Adrenal gland (tissue), 12 donors: ENCODE data around the gene SULT4A1. TPM values are rescaled to one million over a fixed set of nuclear protein-coding genes. Genes with fewer than 3 reads are reported as not detected.

Experiments used
- DNase-seq, 7 donors: peaks; one replicate each; pipeline ENCODE4 v3.0.0-alpha.2; 2019 to 2020
- H3K27ac ChIP-seq, 5 donors: fragments of 200-600 bp; sonication (generic) in 4 of 5; 1 replicate in 3 of 5; 2 replicates in 2 of 5; pipeline versions ENCODE4 v1.5.1 to v1.8.0; 2016 to 2020; ENCODE audit warnings: mild to moderate bottlenecking in 1 of 5
- H3K27me3 ChIP-seq: fragments of 200-600 bp; 2 replicates; pipeline ENCODE4 v1.8.0; 2021
- H3K36me3 ChIP-seq, 2 donors: fragments of 200-600 bp; replicated peaks in 1 of 2; 1 replicate in 1 of 2; 2 replicates in 1 of 2; pipeline versions ENCODE4 v1.5.1 to v1.8.0; 2018 to 2022
- H3K4me1 ChIP-seq, 2 donors: fragments of 200-600 bp; replicated peaks in 1 of 2; 1 replicate in 1 of 2; 2 replicates in 1 of 2; pipeline versions ENCODE4 v1.5.1 to v1.8.0; 2018 to 2021
- H3K4me3 ChIP-seq, 4 donors: fragments of 200-600 bp; sonication (generic) in 3 of 4; one replicate each; pipeline ENCODE4 v1.5.1; 2016 to 2018
- H3K9me3 ChIP-seq, 3 donors: fragments of 200-600 bp; sonication (generic) in 1 of 3; replicated peaks in 1 of 3; 1 replicate in 2 of 3; 2 replicates in 1 of 3; pipeline versions ENCODE4 v1.5.1 to v1.8.0; 2016 to 2021
- POLR2A ChIP-seq, 2 donors: fragments of 450-650 bp; IDR thresholded peaks; one replicate each; pipeline ENCODE4 v1.6.1; 2017; ENCODE audit warnings: antibody characterized with exemption in 2 of 2, mild to moderate bottlenecking in 2 of 2, moderate library complexity in 1 of 2
- WGBS, 4 donors: extraction: QIAGEN DNeasy Blood & Tissue Kit in 2 of 4; methylation state at CpG; one replicate each; pipeline versions ENCODE4 v1.1.5 to v1.1.7; 2013 to 2017; 5-methylcytosine and 5-hydroxymethylcytosine counted together
- intact Hi-C, 2 donors: fragments of 100-400 bp; cut with DNase I; formaldehyde crosslinking; loops; one replicate each; pipeline versions ENCODE4 v1.14.1 to v1.15.0; 2022 to 2023
- polyA plus RNA-seq, 3 donors: library from polyadenylated mRNA; stranded (reverse); fragments of 200-250 nt in 2 of 3; fragments of 350-450 nt in 1 of 3; fragmentation: Illumina TruSeq in 1 of 3; extraction: RNeasy Lipid Tissue Mini Kit (QIAGEN cat#74804) in 1 of 3; gene quantifications; one replicate each; pipeline ENCODE4 v1.2.3, GENCODE V29; 2013 to 2014
- total RNA-seq, 9 donors: library from RNA; depleted of rRNA in 4 of 9; stranded (reverse); fragments of >200 nt in 4 of 9; fragments of 120-200 nt in 1 of 9; fragmentation: NEBNext Ultra II Directional in 1 of 9; extraction: Animal tissue kit (Norgen Biotek cat#: 25700) in 1 of 9; gene quantifications; one replicate each; pipeline versions ENCODE4 v1.1.0 to v1.2.4, GENCODE V29; 2013 to 2023
- TF ChIP-seq, protein P1 (sequence below), 6 experiments: fragments of 450-650 bp in 4 of 6; fragments of 200-600 bp in 2 of 6; sonication (generic) in 1 of 6; IDR thresholded peaks; 1 replicate in 5 of 6; 2 replicates in 1 of 6; pipeline versions ENCODE4 v1.5.1 to v1.8.0; 2016 to 2021; ENCODE audit warnings: antibody characterized with exemption in 6 of 6, mild to moderate bottlenecking in 2 of 6, moderate library complexity in 1 of 6
- donor health status: healthy with polysubstance abuse.
- donor health status: Bipolar disorder and iron deficiency.
- donor health status: DM: yes; HTN: yes; CAD: no.
- donor health status: DM: no; HTN: no; CAD: no.
- donor health status: DM: no; HTN: no; CAD: no.
- donor health status: DM: yes; HTN: yes; CAD: no.

SULT4A1 gene
- total and polyA plus RNA-seq, 12 donors = 0.65 to 8.8 (median 2.8) TPM; not detected in 4

DNA sequence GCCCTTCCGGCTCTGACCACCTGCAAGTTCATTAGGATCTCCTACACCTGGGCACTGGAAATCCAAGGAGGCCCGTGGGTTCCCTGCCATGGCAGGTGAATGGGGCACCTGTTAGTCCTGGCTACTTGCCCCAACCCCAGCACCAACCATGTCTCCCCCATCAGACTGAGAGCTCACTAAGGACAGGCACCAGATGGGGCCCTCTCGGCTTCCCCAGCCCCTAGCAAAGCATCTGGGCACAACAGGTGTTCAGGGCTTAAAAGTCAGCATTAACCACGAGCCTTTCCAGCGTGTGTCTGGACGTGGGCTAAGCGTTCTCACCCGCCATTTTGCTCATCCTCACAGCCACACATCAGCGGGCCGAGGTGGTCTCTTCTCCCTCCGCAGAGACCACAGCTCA is 2.2 kb downstream of the SULT4A1 start:
- TF ChIP-seq, protein P1, sequence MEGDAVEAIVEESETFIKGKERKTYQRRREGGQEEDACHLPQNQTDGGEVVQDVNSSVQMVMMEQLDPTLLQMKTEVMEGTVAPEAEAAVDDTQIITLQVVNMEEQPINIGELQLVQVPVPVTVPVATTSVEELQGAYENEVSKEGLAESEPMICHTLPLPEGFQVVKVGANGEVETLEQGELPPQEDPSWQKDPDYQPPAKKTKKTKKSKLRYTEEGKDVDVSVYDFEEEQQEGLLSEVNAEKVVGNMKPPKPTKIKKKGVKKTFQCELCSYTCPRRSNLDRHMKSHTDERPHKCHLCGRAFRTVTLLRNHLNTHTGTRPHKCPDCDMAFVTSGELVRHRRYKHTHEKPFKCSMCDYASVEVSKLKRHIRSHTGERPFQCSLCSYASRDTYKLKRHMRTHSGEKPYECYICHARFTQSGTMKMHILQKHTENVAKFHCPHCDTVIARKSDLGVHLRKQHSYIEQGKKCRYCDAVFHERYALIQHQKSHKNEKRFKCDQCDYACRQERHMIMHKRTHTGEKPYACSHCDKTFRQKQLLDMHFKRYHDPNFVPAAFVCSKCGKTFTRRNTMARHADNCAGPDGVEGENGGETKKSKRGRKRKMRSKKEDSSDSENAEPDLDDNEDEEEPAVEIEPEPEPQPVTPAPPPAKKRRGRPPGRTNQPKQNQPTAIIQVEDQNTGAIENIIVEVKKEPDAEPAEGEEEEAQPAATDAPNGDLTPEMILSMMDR (IDR thresholded peaks at IDR 0.05) = no peak
- TF ChIP-seq POLR2A (IDR thresholded peaks at IDR 0.05) = no peak
- H3K4me3 ChIP-seq = no peak overlapping the region
- 79 to 87% (median 82%) methylated on average over 10 to 11 of the region's 11 CpGs for WGBS, 4 donors
- intact Hi-C loops = no loop called here
- no peak for DNase-seq
- peaks cover 13% of the 10 kb centered on the region for H3K27me3 ChIP-seq
- no peaks in the 10 kb centered on the region for H3K9me3 ChIP-seq
- H3K36me3 ChIP-seq = no peaks in the 10 kb centered on the region
- H3K27ac ChIP-seq = no peak overlapping the region
- H3K4me1 ChIP-seq = no peaks in the 10 kb centered on the region

DNA sequence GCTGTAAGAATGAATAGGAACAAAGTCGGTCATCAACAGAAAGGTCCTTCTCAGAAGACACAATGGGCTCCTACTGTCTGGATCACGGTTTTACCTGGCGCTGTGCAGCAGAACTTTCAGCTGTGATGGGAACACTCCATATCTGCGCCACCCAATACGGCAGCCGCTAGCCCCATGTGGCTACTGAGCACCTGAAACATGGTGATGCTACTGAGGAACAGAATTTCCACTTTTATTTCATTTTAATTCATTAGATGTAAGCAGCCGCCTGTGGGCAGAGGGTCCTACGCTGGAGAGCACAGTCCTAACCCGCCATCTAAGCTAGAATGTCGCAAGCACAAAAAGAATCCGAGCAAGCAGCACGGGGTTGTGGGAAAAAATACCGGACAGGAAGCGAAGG is 2.7 kb downstream of the SULT4A1 start:
- peak in 1 of 7 donors; percentile 3 for DNase-seq
- WGBS, 4 donors = 76 to 84% (median 80%) methylated on average over 14 of the region's 14 CpGs
- TF ChIP-seq POLR2A (IDR thresholded peaks at IDR 0.05) = no peak
- TF ChIP-seq, protein P1 (IDR thresholded peaks at IDR 0.05) = no peak
- Histone ChIP-seq H3K9me3 (no peaks in the 10 kb centered on the region), H3K27ac (no peak overlapping the region), H3K4me3 (no peak overlapping the region), H3K36me3 (no peaks in the 10 kb centered on the region), H3K27me3 (peaks cover 13% of the 10 kb centered on the region), H3K4me1 (no peaks in the 10 kb centered on the region)
- intact Hi-C loops = no loop called here

DNA sequence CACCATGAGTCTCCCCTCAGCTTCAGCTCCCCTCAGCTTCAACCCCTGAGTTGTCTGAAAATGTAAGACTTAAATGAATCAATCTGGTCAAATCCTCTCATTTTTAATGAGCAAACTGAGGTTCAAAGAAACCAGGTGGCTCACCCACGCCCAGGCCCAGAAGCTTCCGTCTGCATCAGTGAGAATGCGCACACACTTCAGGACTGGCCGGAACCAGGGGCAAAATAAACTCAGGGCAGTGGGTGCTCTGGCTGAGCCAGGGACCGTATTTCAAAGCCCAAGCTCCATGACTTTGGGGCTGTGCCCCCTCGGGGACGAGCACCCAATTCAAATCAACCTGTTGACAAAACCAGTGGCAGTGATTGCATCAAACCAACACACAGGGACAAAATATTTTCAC is 3.1 kb downstream of the SULT4A1 start:
- Histone ChIP-seq H3K27ac (no peak overlapping the region), H3K36me3 (no peaks in the 10 kb centered on the region), H3K4me3 (no peak overlapping the region), H3K27me3 (peaks cover 13% of the 10 kb centered on the region), H3K9me3 (no peaks in the 10 kb centered on the region), H3K4me1 (no peaks in the 10 kb centered on the region)
- WGBS, 4 donors = 75 to 83% (median 80%) methylated on average over 7 of the region's 7 CpGs
- TF ChIP-seq POLR2A (IDR thresholded peaks at IDR 0.05) = no peak
- TF ChIP-seq, protein P1 (IDR thresholded peaks at IDR 0.05) = no peak
- DNase-seq = peak in 1 of 7 donors; percentile 0
- intact Hi-C loops = no loop called here

DNA sequence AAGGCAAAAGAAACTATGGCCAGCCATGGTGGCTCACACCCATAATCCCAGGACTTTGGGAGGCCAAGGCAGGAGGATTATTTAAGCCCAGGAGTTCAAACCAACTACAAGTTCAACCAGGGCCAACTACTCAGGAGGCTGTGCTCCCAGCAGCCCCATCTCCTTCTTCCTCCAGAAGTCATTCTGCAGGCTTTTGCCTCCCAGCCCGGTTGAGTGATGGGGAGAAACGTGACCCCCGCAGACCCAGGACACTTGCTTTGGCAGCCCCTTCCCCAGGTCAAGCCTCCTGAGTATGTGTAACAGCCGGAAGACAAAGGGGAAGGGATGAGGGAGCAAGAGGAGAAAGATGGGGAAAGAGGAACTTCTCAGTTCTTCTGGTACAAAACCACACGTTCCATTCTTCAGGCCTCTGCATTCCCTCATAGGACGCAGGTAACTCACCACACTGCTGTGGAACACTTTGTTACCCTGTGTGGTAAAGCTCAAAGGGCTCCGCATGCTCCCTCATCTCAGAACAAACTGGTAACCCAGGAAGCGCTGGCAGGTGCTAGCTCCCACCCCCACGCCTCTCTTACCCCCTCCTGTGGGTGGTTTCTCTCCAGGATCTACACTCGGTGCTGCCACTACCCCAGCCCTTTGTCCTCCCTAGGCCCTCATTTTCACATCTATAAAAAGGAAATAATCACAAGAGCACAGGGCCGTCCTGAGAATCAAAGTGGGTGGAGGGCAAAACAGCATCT is 4.0 kb downstream of the SULT4A1 start:
- DNase-seq = no peak

More for the DNA sequence above, 4.0 kb downstream of the SULT4A1 start:
- H3K27ac ChIP-seq = no peak overlapping the region
- WGBS, 4 donors = 63 to 74% (median 67%) methylated on average over 10 to 11 of the region's 11 CpGs
- intact Hi-C loops = no loop called here
- H3K27me3 ChIP-seq = peaks cover 8% of the 10 kb centered on the region
- no peaks in the 10 kb centered on the region for H3K36me3 ChIP-seq
- no peaks in the 10 kb centered on the region for H3K4me1 ChIP-seq
- no peaks in the 10 kb centered on the region for H3K9me3 ChIP-seq
- TF ChIP-seq POLR2A (IDR thresholded peaks at IDR 0.05) = no peak
- TF ChIP-seq, protein P1 (IDR thresholded peaks at IDR 0.05) = no peak
- H3K4me3 ChIP-seq = no peak overlapping the region
